Mesendoderm (in vitro differentiated cells): ENCODE measurements around the gene BATF3.

Source experiments
- DNase-seq: peaks from one replicate; pipeline ENCODE4 v3.0.0; 2013
- H2AK5ac ChIP-seq: 2 replicates; pipeline ENCODE4 v1.6.1; 2013; ENCODE audit warnings: low read length, inconsistent platforms
- H2BK120ac ChIP-seq: 2 replicates; pipeline ENCODE4 v1.6.1; 2013; ENCODE audit warnings: low read depth, mild to moderate bottlenecking, low read length, moderate library complexity, mixed read lengths
- H2BK15ac ChIP-seq: replicated peaks from 2 replicates; pipeline ENCODE4 v1.6.1; 2013; ENCODE audit warnings: low read depth, mild to moderate bottlenecking, moderate library complexity
- H2BK5ac ChIP-seq: 2 replicates; pipeline ENCODE4 v1.6.1; 2013; ENCODE audit warnings: low read length, inconsistent platforms
- H3K18ac ChIP-seq: 2 replicates; pipeline ENCODE4 v1.6.1; 2013; ENCODE audit warnings: mild to moderate bottlenecking, low read length, mixed read lengths
- H3K23ac ChIP-seq: one replicate; pipeline ENCODE4 v1.6.1; 2013; ENCODE audit warnings: low read length
- H3K27ac ChIP-seq: 2 replicates; pipeline ENCODE4 v1.5.1; 2013; ENCODE audit warnings: low read depth, mild to moderate bottlenecking, inconsistent platforms, low read length, moderate library complexity
- H3K27me3 ChIP-seq: 2 replicates; pipeline ENCODE4 v1.6.1; 2013; ENCODE audit warnings: low read length, control low read depth, mild to moderate bottlenecking, inconsistent platforms; ENCODE audit not compliant: insufficient read depth, poor library complexity
- H3K36me3 ChIP-seq: 2 replicates; pipeline ENCODE4 v1.6.1; 2013; ENCODE audit warnings: low read length, inconsistent platforms; ENCODE audit not compliant: control insufficient read depth, insufficient read depth
- H3K4ac ChIP-seq: one replicate; pipeline ENCODE4 v1.6.1; 2013; ENCODE audit warnings: low read depth, mild to moderate bottlenecking, low read length, moderate library complexity
- H3K4me1 ChIP-seq: 2 replicates; pipeline ENCODE4 v1.6.1; 2013; ENCODE audit warnings: low read depth, low read length, inconsistent platforms; ENCODE audit not compliant: control insufficient read depth
- H3K4me2 ChIP-seq: 2 replicates; pipeline ENCODE4 v1.6.1; 2013; ENCODE audit warnings: low read length
- H3K4me3 ChIP-seq: 2 replicates; pipeline ENCODE4 v1.5.1; 2013; ENCODE audit warnings: mild to moderate bottlenecking, low read length
- H3K56ac ChIP-seq: one replicate; pipeline ENCODE4 v1.6.1; 2013; ENCODE audit warnings: low read length
- H3K79me1 ChIP-seq: 2 replicates; pipeline ENCODE4 v1.6.1; 2013; ENCODE audit warnings: low read length, inconsistent platforms
- H3K79me2 ChIP-seq: 2 replicates; pipeline ENCODE4 v1.6.1; 2013; ENCODE audit warnings: mild to moderate bottlenecking, low read length; ENCODE audit not compliant: control insufficient read depth, insufficient read depth
- H3K9ac ChIP-seq: 2 replicates; pipeline ENCODE4 v1.6.1; 2013; ENCODE audit warnings: low read length, inconsistent platforms
- H4K5ac ChIP-seq: one replicate; pipeline ENCODE4 v1.6.1; 2013; ENCODE audit warnings: low read length
- H4K8ac ChIP-seq: one replicate; pipeline ENCODE4 v1.6.1; 2013; ENCODE audit warnings: low read depth, mild to moderate bottlenecking, control low read depth, low read length, moderate library complexity
- WGBS: extraction: QIAGEN DNeasy Blood & Tissue Kit; methylation state at CpG from one replicate; pipeline ENCODE4 v1.1.7; 2013; ENCODE audit warnings: low lambda C conversion rate, missing lambda C conversion rate; ENCODE audit not compliant: insufficient coverage; ENCODE audit errors: extremely low coverage; 5-methylcytosine and 5-hydroxymethylcytosine counted together

Gene BATF3

GRCh38 chr1:212656730-212657129, 42.9 kb downstream of the BATF3 start:
- Histone ChIP-seq H4K8ac (no peak overlapping the region), H2BK120ac (no peak overlapping the region), H2AK5ac (no peak overlapping the region), H3K4me3 (no peak overlapping the region), H3K56ac (no peak overlapping the region), H4K5ac (no peak overlapping the region), H3K27ac (no peak overlapping the region), H3K23ac (no peak overlapping the region), H3K9ac (no peak overlapping the region), H3K4ac (no peak overlapping the region), H3K18ac (no peak overlapping the region), H3K4me1 (peaks cover 3% of the 10 kb centered on the region), H3K79me2 (no peaks in the 10 kb centered on the region), H3K79me1 (no peaks in the 10 kb centered on the region), H3K27me3 (no peaks in the 10 kb centered on the region), H2BK5ac (no peak overlapping the region), H3K36me3 (no peaks in the 10 kb centered on the region), H3K4me2 (no peak overlapping the region), H2BK15ac (no peak overlapping the region)
- no CpG with 5 or more reads among the region's 5 CpGs for WGBS
- no peak for DNase-seq

GRCh38 chr1:212655668-212656440, 43.8 kb downstream of the BATF3 start:
- H2BK15ac ChIP-seq: no peak overlapping the region
- H4K8ac ChIP-seq: no peak overlapping the region
- H3K36me3 ChIP-seq: no peaks in the 10 kb centered on the region
- no peak overlapping the region for H4K5ac ChIP-seq
- no peak overlapping the region for H2BK5ac ChIP-seq
- no peak overlapping the region for H3K23ac ChIP-seq
- H3K9ac ChIP-seq: no peak overlapping the region
- H3K4me2 ChIP-seq: no peak overlapping the region
- no peaks in the 10 kb centered on the region for H3K79me2 ChIP-seq
- H2BK120ac ChIP-seq: no peak overlapping the region
- H3K27me3 ChIP-seq: no peaks in the 10 kb centered on the region
- H3K56ac ChIP-seq: no peak overlapping the region
- no peak overlapping the region for H3K27ac ChIP-seq
- no CpG with 5 or more reads among the region's 6 CpGs for WGBS
- no peak overlapping the region for H2AK5ac ChIP-seq
- peak; percentile 91 for DNase-seq
- no peak overlapping the region for H3K18ac ChIP-seq
- H3K79me1 ChIP-seq: no peaks in the 10 kb centered on the region
- peaks cover 3% of the 10 kb centered on the region for H3K4me1 ChIP-seq
- no peak overlapping the region for H3K4ac ChIP-seq
- no peak overlapping the region for H3K4me3 ChIP-seq

GRCh38 chr1:212652609-212653008, 47.0 kb downstream of the BATF3 start:
- peaks cover 3% of the 10 kb centered on the region for H3K4me1 ChIP-seq
- no peak overlapping the region for H3K23ac ChIP-seq
- H3K79me1 ChIP-seq: no peaks in the 10 kb centered on the region
- DNase-seq: no peak
- no peak overlapping the region for H3K56ac ChIP-seq
- H4K5ac ChIP-seq: no peak overlapping the region
- H3K4me2 ChIP-seq: no peak overlapping the region
- no CpG with 5 or more reads among the region's 1 CpG for WGBS
- no peak overlapping the region for H3K18ac ChIP-seq
- H3K36me3 ChIP-seq: no peaks in the 10 kb centered on the region
- H2BK120ac ChIP-seq: no peak overlapping the region
- no peak overlapping the region for H3K27ac ChIP-seq
- H2BK5ac ChIP-seq: no peak overlapping the region
- H2AK5ac ChIP-seq: no peak overlapping the region
- no peak overlapping the region for H3K4me3 ChIP-seq
- H2BK15ac ChIP-seq: no peak overlapping the region
- H4K8ac ChIP-seq: no peak overlapping the region
- no peaks in the 10 kb centered on the region for H3K27me3 ChIP-seq
- H3K79me2 ChIP-seq: no peaks in the 10 kb centered on the region
- no peak overlapping the region for H3K4ac ChIP-seq
- H3K9ac ChIP-seq: no peak overlapping the region

- Histone ChIP-seq H3K79me1 (no peaks in the 10 kb centered on the region), H4K5ac (no peak overlapping the region), H3K4me2 (no peak overlapping the region), H3K4ac (no peak overlapping the region), H2BK5ac (no peak overlapping the region), H2BK15ac (no peak overlapping the region), H2AK5ac (no peak overlapping the region), H2BK120ac (no peak overlapping the region), H3K4me3 (no peak overlapping the region), H3K4me1 (peaks cover 3% of the 10 kb centered on the region), H3K36me3 (no peaks in the 10 kb centered on the region), H3K18ac (no peak overlapping the region), H3K23ac (no peak overlapping the region), H3K79me2 (no peaks in the 10 kb centered on the region), H3K56ac (no peak overlapping the region), H3K27me3 (no peaks in the 10 kb centered on the region), H4K8ac (no peak overlapping the region), H3K9ac (no peak overlapping the region), H3K27ac (no peak overlapping the region)
- no peak for DNase-seq
- no CpG with 5 or more reads among the region's 3 CpGs for WGBS
These were observed 47.7 kb downstream of the BATF3 start for GRCh38 chr1:212651977-212652376.

- no peaks in the 10 kb centered on the region for H3K79me1 ChIP-seq
- no peak overlapping the region for H2BK5ac ChIP-seq
- no CpG with 5 or more reads among the region's 4 CpGs for WGBS
- H2BK15ac ChIP-seq: no peak overlapping the region
- H2AK5ac ChIP-seq: no peak overlapping the region
- no peak overlapping the region for H4K5ac ChIP-seq
- H3K27me3 ChIP-seq: no peaks in the 10 kb centered on the region
- no peak overlapping the region for H3K4me2 ChIP-seq
- H3K36me3 ChIP-seq: no peaks in the 10 kb centered on the region
- no peaks in the 10 kb centered on the region for H3K79me2 ChIP-seq
- H2BK120ac ChIP-seq: no peak overlapping the region
- no peak overlapping the region for H4K8ac ChIP-seq
- H3K18ac ChIP-seq: no peak overlapping the region
- H3K27ac ChIP-seq: no peak overlapping the region
- H3K4me1 ChIP-seq: peaks cover 3% of the 10 kb centered on the region
- H3K4ac ChIP-seq: no peak overlapping the region
- no peak overlapping the region for H3K4me3 ChIP-seq
- H3K23ac ChIP-seq: no peak overlapping the region
- no peak for DNase-seq
- H3K9ac ChIP-seq: no peak overlapping the region
- no peak overlapping the region for H3K56ac ChIP-seq
These were observed 48.1 kb downstream of the BATF3 start for GRCh38 chr1:212651521-212651920.

- no peak overlapping the region for H2BK5ac ChIP-seq
- H3K79me2 ChIP-seq: no peaks in the 10 kb centered on the region
- DNase-seq: no peak
- H2BK15ac ChIP-seq: no peak overlapping the region
- H2BK120ac ChIP-seq: no peak overlapping the region
- H3K4me3 ChIP-seq: no peak overlapping the region
- no peak overlapping the region for H3K4me2 ChIP-seq
- H3K18ac ChIP-seq: no peak overlapping the region
- H3K27me3 ChIP-seq: no peaks in the 10 kb centered on the region
- no peaks in the 10 kb centered on the region for H3K36me3 ChIP-seq
- H3K4ac ChIP-seq: no peak overlapping the region
- H3K27ac ChIP-seq: no peak overlapping the region
- no peak overlapping the region for H2AK5ac ChIP-seq
- no peaks in the 10 kb centered on the region for H3K79me1 ChIP-seq
- no CpG with 5 or more reads among the region's 3 CpGs for WGBS
- no peak overlapping the region for H3K23ac ChIP-seq
- no peaks in the 10 kb centered on the region for H3K4me1 ChIP-seq
- H3K9ac ChIP-seq: no peak overlapping the region
- H4K5ac ChIP-seq: no peak overlapping the region
- no peak overlapping the region for H3K56ac ChIP-seq
- H4K8ac ChIP-seq: no peak overlapping the region
These were observed 49.4 kb downstream of the BATF3 start for GRCh38 chr1:212650228-212650627.
